Endodermal cell (in vitro differentiated cells): ENCODE results near the gene CAMTA1. TPM values are rescaled to one million over a fixed set of nuclear protein-coding genes. Genes with fewer than 3 reads are reported as not detected.

Source experiments
- DNase-seq: peaks from one replicate; pipeline ENCODE4 v3.0.0-alpha.2; 2017
- H3K27ac ChIP-seq: 2 replicates; pipeline ENCODE4 v1.5.1; 2013; ENCODE audit warnings: mild to moderate bottlenecking, low read depth, low read length, moderate library complexity
- H3K27me3 ChIP-seq: 2 replicates; pipeline ENCODE4 v1.6.1; 2013; ENCODE audit warnings: mild to moderate bottlenecking, low read length, moderate library complexity; ENCODE audit not compliant: insufficient read depth, control insufficient read depth, poor library complexity, severe bottlenecking
- H3K36me3 ChIP-seq: 2 replicates; pipeline ENCODE4 v1.7.0; 2013; ENCODE audit warnings: mild to moderate bottlenecking, low read length, moderate library complexity; ENCODE audit not compliant: control insufficient read depth, insufficient read depth
- H3K4me1 ChIP-seq: one replicate; pipeline ENCODE4 v1.7.0; 2013; ENCODE audit warnings: low read length; ENCODE audit not compliant: control insufficient read depth, insufficient read depth
- H3K4me3 ChIP-seq: 2 replicates; pipeline ENCODE4 v1.5.1; 2013; ENCODE audit warnings: mild to moderate bottlenecking, low read length, moderate library complexity
- H3K9ac ChIP-seq: 2 replicates; pipeline ENCODE4 v1.6.1; 2013; ENCODE audit warnings: mild to moderate bottlenecking, low read length, moderate library complexity; ENCODE audit not compliant: poor library complexity, severe bottlenecking; ENCODE audit errors: extremely low read depth
- H3K9me3 ChIP-seq: 2 replicates; pipeline ENCODE4 v1.6.1; 2013; ENCODE audit warnings: mild to moderate bottlenecking, low read length, moderate library complexity; ENCODE audit not compliant: control insufficient read depth
- H3K27ac Mint-ChIP-seq: 2 replicates; pipeline ENCODE4 v1.8.0; 2020; ENCODE audit warnings: mixed read lengths
- H3K27me3 Mint-ChIP-seq: 2 replicates; pipeline ENCODE4 v1.8.0; 2021; ENCODE audit warnings: mild to moderate bottlenecking, mixed read lengths; ENCODE audit not compliant: insufficient read depth
- H3K36me3 Mint-ChIP-seq: 2 replicates; pipeline ENCODE4 v1.8.0; 2020; ENCODE audit warnings: low read depth, mixed read lengths
- H3K4me1 Mint-ChIP-seq: 2 replicates; pipeline ENCODE4 v1.8.0; 2020; ENCODE audit warnings: mixed read lengths
- H3K4me3 Mint-ChIP-seq: 2 replicates; pipeline ENCODE4 v1.8.0; 2020; ENCODE audit warnings: mild to moderate bottlenecking, moderate library complexity, mixed read lengths
- H3K9me3 Mint-ChIP-seq: 2 replicates; pipeline ENCODE4 v1.8.0; 2020; ENCODE audit warnings: mild to moderate bottlenecking, mixed read lengths
- CTCF ChIP-seq: fragments of 200-600 bp; sonication (generic); conservative IDR thresholded peaks from 2 replicates; pipeline ENCODE4 v1.5.0; 2021; ENCODE audit warnings: antibody characterized with exemption, mild to moderate bottlenecking
- WGBS, 2 experiments: methylation state at CpG; one replicate each; pipeline versions ENCODE4 v1.1.5 to v1.1.7; 2013; ENCODE audit warnings: missing lambda C conversion rate in 2 of 2, mixed read lengths in 1 of 2; ENCODE audit not compliant: insufficient coverage in 1 of 2, insufficient read length in 1 of 2; 5-methylcytosine and 5-hydroxymethylcytosine counted together
- total RNA-seq, 2 donors: library from RNA; stranded (reverse); fragmentation: NEBNext Ultra II Directional in 1 of 2; extraction: Animal tissue kit (Norgen Biotek cat#: 25700) in 1 of 2; gene quantifications; 2 replicates in 1 of 2; 3 replicates in 1 of 2; pipeline ENCODE4 v1.2.1, GENCODE V29; 2021

CAMTA1 gene
- total RNA-seq, 2 donors from 2014 or later: 123 to 137 TPM

DNA sequence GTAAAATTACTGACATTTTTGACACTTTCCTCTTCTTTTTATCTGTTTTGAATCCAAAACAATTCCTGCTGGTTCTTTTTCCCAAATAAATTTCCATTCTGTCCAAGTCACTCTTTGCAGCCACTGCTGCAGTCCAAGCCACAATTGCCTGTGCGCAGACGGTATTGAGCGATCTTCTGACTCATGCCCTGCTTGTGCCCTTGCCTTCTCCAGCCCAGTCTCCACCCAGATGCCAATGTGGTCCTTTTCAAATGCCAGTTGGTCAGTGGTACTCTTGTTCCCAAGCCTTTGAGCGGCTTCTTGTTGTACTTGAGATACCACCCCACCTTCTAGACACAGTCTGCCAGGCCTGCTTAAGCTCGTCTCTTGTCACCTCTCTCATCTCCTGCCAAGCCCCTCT lies 78.9 kb downstream of the CAMTA1 start:
- Mint-ChIP-seq H3K27ac (peak overlapping the region; percentile 76), H3K27me3 (no peaks in the 10 kb centered on the region), H3K4me3 (no peak overlapping the region), H3K36me3 (peaks cover 19% of the 10 kb centered on the region), H3K4me1 (peaks cover 43% of the 10 kb centered on the region), H3K9me3 (no peaks in the 10 kb centered on the region)
- no peaks in the 10 kb centered on the region for H3K36me3 ChIP-seq
- TF ChIP-seq CTCF: no peak
- no peak for DNase-seq
- H3K27ac ChIP-seq: no peak overlapping the region
- H3K4me1 ChIP-seq: no peaks in the 10 kb centered on the region
- 92 to 100% methylated on average over 2 to 5 of the region's 5 CpGs for WGBS, 2 experiments
- H3K9ac ChIP-seq: no peak overlapping the region
- no peaks in the 10 kb centered on the region for H3K27me3 ChIP-seq
- no peak overlapping the region for H3K4me3 ChIP-seq
- no peaks in the 10 kb centered on the region for H3K9me3 ChIP-seq

- TF ChIP-seq CTCF: no peak
Measured at GRCh38 chr1:6866825-6867224, 81.6 kb downstream of the CAMTA1 start.

GRCh38 chr1:6867321-6867720 lies 82.1 kb downstream of the CAMTA1 start:
- Histone ChIP-seq H3K4me3 (no peak overlapping the region), H3K9me3 (no peaks in the 10 kb centered on the region), H3K27me3 (no peaks in the 10 kb centered on the region), H3K27ac (peak overlapping the region; percentile 50), H3K36me3 (no peaks in the 10 kb centered on the region), H3K9ac (no peak overlapping the region), H3K4me1 (no peaks in the 10 kb centered on the region)
- WGBS, 2 experiments: 74 to 93% methylated on average over 1 to 4 of the region's 5 CpGs
- no peak for DNase-seq
- H3K27me3 Mint-ChIP-seq: no peaks in the 10 kb centered on the region
- no peak for TF ChIP-seq CTCF
- H3K9me3 Mint-ChIP-seq: no peaks in the 10 kb centered on the region
- peaks cover 15% of the 10 kb centered on the region for H3K36me3 Mint-ChIP-seq
- no peak overlapping the region for H3K27ac Mint-ChIP-seq
- H3K4me3 Mint-ChIP-seq: no peak overlapping the region
- peaks cover 43% of the 10 kb centered on the region for H3K4me1 Mint-ChIP-seq

More at GRCh38 chr1:6866825-6867224, 81.6 kb downstream of the CAMTA1 start:
- no peaks in the 10 kb centered on the region for H3K4me1 ChIP-seq
- WGBS, 2 experiments: 74 to 80% methylated on average over 1 to 7 of the region's 7 CpGs
- Mint-ChIP-seq H3K36me3 (peaks cover 15% of the 10 kb centered on the region), H3K4me1 (peaks cover 43% of the 10 kb centered on the region), H3K27me3 (no peaks in the 10 kb centered on the region), H3K9me3 (no peaks in the 10 kb centered on the region), H3K27ac (no peak overlapping the region), H3K4me3 (no peak overlapping the region)
- H3K9ac ChIP-seq: no peak overlapping the region
- peak overlapping the region; percentile 50 for H3K27ac ChIP-seq
- no peaks in the 10 kb centered on the region for H3K9me3 ChIP-seq
- no peak for DNase-seq
- no peaks in the 10 kb centered on the region for H3K36me3 ChIP-seq
- H3K27me3 ChIP-seq: no peaks in the 10 kb centered on the region
- H3K4me3 ChIP-seq: no peak overlapping the region
